ENCODE data around the gene EPS15.
A peak's percentile ranks its signal among the peaks of the same experiment; 100 is the strongest.

Gene EPS15

GRCh38 chr1:51314974-51315373 is 204.1 kb downstream of the EPS15 start:
- DNase-seq (ENCODE audit: low read depth) = no peak

- DNase-seq (ENCODE audit: low read depth) = peak; percentile 50
Observed at GRCh38 chr1:51313961-51314777, 204.9 kb downstream of the EPS15 start.

- DNase-seq (ENCODE audit: low read depth) = no peak
Observed at GRCh38 chr1:51313268-51313852, 205.7 kb downstream of the EPS15 start.

GRCh38 chr1:51312718-51313117 is 206.3 kb downstream of the EPS15 start:
- no peak for DNase-seq (ENCODE audit: low read depth)

GRCh38 chr1:51311826-51312225 is 207.2 kb downstream of the EPS15 start:
- no peak for DNase-seq (ENCODE audit: low read depth)

GRCh38 chr1:51310871-51311613 is 208.0 kb downstream of the EPS15 start:
- no peak for DNase-seq (ENCODE audit: low read depth)

GRCh38 chr1:51309291-51309690 is 209.8 kb downstream of the EPS15 start:
- DNase-seq (ENCODE audit: low read depth) = no peak

GRCh38 chr1:51308636-51309035 is 210.4 kb downstream of the EPS15 start:
- DNase-seq (ENCODE audit: low read depth) = no peak

GRCh38 chr1:51306950-51307349 is 212.1 kb downstream of the EPS15 start:
- DNase-seq (ENCODE audit: low read depth) = no peak

- no peak for DNase-seq (ENCODE audit: low read depth)
Observed at GRCh38 chr1:51305371-51305823, 213.7 kb downstream of the EPS15 start.

- no peak for DNase-seq (ENCODE audit: low read depth)
Observed at GRCh38 chr1:51304360-51304759, 214.7 kb downstream of the EPS15 start.

All from GM04503 (cell line).